SK-MEL-5 (cell line): Measurements from ENCODE around the gene CLN5. TPM values are rescaled to one million over a fixed set of nuclear protein-coding genes. Genes with fewer than 3 reads are reported as not detected.
A peak's percentile ranks its signal among the peaks of the same experiment; 100 is the strongest.

Experiments used
- DNase-seq: peaks from one replicate; pipeline ENCODE4 v3.0.0-alpha.2; 2016; ENCODE audit warnings: low read depth, low spot score
- in situ Hi-C: cut with HindIII; loops from 2 replicates; pipeline ENCODE4 v1.10.0; 2016; ENCODE audit warnings: low sequenced_read_pairs, high pct_unique_total_duplicates, low pct_unique_long_range_greater_than_20kb
- total RNA-seq: library from RNA; depleted of rRNA; stranded (reverse); fragments of >200 nt; shearing (Covaris generic); gene quantifications from 2 replicates; pipeline ENCODE4 v1.2.3, GENCODE V29; 2014

CLN5 gene
- total RNA-seq, 1 experiment from 2014 or later, result 74.6 TPM

DNA sequence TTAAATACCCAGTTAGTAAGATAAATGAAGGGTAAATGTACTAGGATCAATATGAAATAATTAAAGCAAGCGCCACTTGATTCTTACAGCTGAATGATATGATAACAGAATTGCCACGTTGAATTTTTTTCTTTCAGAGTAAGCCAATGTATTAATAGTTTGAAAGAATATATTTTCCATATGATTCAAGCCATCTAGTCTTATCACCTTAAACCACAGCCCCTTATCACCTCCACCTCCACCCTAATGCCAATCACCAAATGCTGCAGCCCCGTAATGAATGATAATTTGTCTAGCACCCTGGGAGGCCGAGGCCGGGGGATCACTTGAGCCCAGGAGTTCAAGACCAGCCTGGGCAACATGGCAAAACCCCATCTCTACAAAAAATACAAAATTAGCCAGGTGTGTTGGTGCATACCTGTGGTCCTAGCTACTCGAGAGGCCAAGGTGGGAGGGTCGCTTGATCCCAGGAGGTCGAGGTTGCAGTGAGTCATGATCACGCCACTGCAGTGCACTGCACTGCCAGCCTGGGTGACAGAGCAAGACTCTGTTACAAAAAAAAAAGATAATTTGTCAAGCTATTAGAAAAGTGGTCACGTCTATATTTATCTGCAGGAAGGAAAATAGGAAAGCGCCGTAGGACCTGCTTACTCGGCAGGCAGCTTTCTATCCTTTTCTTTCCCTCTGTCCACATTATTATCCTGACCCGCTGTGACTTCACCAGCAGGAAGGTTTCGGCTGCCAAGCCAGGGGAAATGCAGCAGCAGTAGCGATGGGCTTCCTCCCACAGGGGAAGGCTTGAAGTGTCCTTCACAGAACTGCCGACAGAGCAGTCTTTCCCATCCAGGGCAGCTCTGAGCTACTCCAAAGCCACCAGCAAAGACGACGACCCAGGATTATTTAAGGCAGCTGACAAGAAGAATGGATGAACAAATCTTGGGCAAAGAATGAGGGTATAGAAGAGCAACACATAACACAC lies 19.7 kb upstream of the CLN5 start:
- DNase-seq, result no peak
- in situ Hi-C loops, result no loop called here

DNA sequence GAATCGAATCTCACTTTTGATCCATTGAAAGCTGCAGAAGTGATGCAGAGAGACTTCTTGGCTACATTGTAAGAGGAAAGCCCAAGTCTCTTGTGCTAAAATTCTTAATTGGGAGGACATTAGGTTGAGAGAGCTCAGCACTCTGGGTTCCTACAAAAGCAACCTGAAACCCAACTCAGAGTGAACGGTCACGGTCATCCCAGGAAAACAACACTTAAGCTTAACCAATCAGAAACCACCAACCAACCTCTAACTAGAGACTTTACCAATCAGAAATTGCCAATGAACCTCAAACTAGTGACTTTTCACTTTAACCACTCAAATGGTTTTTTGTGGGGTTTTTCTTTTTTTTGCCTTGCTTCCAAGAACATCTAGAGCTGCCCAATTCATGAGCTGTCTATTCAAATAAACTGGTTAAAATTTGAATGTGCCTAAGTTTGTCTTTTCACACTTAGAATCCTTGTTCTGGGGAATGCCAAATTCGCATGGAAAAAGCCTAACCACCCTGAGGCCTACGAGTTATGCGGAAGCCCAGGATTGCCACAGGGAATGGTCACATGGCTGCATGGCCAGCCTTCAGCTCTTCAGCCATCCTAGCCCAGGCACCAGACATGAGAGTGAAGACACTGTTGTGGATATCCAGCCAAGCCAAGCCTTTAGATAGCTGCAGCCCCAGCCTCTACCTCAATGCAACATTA lies 17.8 kb upstream of the CLN5 start:
- in situ Hi-C loops, result no loop called here
- DNase-seq, result no peak

DNA sequence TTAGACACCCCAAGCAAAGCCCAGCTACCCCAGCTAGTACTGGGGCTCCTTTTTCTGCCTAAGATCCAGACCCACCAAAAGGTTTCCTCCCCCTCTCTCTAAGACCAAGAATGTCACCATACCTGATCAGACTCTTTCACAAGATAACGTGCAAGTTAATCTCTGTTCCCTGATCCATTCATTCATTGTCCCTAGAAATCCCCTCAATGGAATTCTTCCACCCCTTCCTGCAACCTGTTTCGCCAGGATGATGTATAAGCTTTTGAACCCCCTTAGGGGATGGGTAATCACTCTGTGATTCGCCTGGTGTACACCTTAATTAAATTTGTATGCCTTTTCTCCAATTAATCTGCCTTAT lies 17.3 kb upstream of the CLN5 start:
- in situ Hi-C loops, result no loop called here
- no peak for DNase-seq

DNA sequence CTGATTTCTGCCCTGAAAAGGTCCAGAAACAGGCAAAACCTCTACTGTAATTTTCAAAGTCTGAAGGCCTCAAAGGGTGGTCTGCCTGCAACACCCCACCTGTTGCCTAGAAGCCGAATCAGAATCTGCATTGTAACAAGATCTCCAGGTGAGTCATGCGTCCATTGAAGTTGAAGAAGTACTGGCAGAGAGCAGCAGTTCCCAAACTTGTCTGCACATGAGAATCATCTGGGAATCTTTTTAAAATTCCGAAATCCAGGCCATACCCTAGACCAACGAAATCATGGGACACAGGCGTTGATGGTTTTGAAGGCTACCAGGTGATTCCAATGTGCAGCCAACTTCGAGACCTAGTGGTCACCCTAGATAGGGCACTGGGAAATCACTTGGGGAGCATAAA lies 16.0 kb upstream of the CLN5 start:
- no peak for DNase-seq
- in situ Hi-C loops, result no loop called here

DNA sequence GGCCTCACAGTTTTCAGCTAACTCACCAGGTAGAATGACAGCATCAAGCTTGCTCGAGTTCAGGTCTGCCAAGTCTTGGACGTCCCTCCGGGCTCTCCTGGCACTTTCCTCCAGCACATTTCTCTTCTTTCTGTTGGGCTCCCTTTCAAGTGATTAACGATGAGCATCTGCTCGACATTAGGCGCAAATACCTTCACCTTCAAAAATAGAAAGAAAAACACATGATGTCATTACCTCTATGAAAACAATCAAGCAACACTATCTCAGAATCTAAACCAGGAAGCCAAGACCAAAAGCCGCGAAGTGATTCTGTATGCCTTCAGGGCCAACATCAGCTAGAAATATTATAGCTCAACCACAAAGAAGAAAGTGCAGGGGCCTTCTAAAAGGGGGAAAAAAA lies 15.4 kb upstream of the CLN5 start:
- DNase-seq, result no peak
- in situ Hi-C loops, result no loop called here

DNA sequence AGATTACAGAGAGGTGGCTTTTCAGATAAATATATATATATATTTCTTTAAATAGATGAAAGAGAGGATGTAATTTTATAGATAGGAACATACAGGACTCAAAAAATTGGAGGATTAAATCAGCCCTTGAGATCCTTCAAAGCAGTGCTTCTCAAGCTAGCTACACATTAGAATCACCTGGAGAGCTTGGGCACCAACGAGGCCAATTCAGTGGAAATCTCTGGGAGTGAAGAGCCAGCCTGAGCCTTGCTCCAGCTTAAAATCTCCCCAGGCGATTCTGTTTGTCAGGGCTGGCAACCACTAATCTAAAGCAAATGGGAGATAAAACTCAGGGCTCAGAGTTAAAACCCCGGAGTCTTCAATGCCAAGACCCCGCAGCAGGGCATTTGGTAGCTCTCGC lies 15.0 kb upstream of the CLN5 start:
- in situ Hi-C loops, result no loop called here
- DNase-seq, result no peak

DNA sequence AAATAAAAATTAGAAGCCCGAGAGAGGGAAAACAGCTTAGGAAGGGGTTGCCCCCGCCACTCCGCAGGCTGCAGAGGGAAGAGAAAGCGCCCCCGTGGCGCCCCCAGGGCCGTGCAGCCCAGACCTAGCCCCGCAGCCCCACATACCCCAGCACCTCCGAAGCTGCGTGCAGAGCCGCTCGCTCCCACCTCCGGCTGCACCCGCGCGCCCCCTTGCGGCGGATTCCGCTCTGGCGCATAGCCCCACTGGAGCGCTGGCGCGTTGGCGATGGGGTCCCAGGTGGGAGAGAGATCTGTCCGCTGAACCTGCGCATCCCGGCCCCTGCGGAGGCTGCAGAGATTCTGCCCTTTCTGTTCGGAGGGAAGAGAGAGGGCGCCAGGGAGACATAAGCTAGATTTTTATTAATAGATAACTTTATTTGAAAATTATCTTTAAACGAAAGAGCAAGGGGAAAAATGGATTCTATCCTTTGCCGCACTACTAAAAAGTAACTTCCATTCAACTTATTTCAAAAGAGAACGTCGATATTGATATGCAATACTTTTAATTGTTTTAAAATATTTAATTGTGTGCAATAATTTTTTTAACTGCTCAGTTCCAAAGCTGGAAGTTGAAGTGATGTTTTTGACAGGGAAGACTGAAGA lies 11.7 kb upstream of the CLN5 start:
- in situ Hi-C loops, result no loop called here

DNA sequence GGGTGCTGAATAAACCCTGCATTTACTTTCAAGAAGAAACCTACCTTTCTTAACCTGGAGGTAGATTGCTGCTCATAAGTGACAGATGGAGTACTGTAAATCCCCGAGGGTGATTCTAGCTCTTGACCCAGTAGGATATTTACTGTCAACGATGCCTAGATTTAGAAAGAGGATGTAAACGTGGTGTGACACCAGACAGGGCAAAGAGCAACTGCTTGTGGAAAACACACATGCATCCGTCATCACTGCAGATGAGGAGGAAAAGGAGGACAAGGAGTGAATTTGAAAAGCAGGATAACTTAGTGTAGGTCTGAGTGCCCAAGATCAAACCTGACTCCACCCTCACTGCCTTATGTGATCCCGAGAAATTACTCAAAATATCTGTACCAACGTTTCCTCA lies 9.8 kb upstream of the CLN5 start:
- in situ Hi-C loops, result no loop called here
- no peak for DNase-seq

More for the DNA sequence above, 11.7 kb upstream of the CLN5 start:
- peak; percentile 74 for DNase-seq

DNA sequence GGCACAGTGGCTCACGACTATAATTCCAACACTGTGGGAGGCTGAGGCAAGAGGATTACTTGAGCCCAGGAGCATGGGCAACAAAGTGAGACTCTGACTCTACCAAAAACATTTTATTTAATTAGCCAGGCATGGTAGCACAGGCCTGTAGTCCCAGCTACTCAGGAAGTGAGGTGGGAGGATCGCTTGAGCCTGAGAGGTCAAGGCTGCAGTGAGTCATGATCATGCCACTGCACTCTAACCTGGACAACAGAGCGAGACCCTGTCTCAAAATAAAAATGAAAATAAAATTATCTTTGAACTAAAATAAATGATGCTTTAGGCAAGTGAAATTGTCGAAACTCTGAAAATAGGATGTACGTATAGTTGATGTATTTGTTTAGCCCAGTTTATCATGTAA lies 8.2 kb upstream of the CLN5 start:
- DNase-seq, result no peak
- in situ Hi-C loops, result no loop called here

DNA sequence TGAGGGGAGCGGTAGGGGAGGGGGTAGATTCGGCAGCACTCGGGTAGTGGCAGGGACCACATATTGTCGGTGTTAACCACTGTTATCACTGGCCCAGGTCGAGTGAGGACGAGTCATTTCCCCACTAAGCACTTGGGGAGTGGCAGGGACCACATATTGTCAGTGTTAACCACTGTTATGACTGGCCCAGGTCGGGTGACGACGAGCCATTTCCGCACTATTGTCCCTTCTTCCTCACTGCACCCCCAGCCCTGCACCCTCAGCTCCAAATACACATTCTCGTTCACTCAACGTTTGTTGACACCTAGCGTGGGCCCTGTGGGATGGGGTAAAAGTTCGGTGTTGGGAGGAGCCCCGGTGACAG lies 467 bp upstream of the CLN5 start:
- in situ Hi-C loops, result no loop called here
- no peak for DNase-seq

DNA sequence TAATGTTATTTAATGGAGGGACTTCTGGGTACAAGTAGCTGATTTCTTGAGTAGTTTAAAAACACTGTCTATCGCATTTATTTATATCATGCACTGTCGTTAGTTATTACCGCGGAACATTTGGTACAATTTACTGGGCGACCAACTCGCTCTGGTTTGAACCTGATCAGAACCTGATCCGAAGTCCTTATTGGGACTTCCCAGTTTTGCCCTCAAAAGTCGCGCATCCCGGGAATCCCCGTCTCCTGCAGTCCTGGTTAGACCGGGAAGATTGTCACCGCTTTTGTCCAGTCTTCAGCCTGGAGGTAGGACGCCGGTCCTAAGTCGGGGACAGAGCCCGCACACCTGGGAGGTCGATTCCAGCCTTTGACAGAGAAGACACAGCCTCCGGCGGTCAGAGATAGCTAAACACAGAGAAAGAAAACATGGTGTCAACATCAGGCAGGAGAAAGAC lies 694 bp downstream of the CLN5 start:
- no peak for DNase-seq
- in situ Hi-C loops, result no loop called here

DNA sequence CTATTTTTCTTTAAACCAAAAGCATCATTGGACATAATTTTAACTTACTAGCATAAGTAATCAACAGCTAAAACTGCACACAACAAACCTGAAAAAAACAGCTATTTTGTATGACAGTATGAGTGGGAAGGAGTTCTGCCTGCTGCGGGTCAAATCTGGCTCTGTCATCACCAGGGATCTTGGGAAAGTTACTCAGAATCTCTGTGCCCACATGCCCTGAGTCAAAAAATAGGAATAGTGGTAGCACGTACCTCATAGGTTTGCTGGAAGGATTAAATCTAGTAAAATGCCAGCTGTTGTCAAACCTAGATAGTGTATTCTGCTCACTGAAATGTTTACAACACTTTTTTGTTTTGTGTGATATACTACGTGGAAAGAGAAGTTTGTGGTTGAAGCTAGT lies 1.1 kb downstream of the CLN5 start:
- no peak for DNase-seq
- in situ Hi-C loops, result no loop called here

DNA sequence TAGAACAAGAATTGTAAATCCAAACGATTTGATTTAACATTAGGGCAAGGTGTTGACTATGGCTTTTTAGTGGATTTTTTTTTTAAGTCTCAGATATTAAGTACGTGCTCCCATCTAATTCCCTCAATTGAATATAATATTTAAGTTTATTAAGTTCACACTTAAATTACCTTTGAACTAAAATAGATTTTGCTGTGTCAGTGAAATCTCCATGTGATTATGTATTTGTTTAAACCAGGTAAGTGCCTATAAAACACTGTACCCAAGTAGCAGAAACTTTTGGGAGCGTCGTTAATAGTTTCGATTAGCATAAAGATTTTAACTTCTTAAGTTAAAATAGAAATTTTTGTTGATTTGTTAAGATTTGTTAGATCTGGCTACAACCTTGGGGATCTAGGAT lies 1.6 kb downstream of the CLN5 start:
- DNase-seq, result no peak
- in situ Hi-C loops, result no loop called here

DNA sequence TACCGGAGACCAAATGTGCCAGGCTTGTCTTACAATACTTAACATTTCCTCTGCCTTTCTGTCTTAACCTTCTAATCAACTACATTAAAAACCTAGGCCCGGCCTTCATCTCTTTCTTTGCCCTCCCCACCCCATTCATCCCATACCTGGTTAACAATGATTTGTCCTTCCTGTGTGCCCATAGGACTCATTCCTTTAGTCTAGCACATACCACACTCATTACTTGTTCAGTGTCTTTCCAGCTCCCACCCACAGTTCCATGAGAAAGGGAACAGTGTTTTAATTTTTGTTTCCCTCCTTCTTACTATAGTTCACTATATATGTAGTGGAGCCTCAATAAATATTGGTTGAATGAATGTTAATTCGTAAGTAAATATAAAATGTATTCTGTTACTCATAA lies 2.4 kb downstream of the CLN5 start:
- in situ Hi-C loops, result no loop called here

DNA sequence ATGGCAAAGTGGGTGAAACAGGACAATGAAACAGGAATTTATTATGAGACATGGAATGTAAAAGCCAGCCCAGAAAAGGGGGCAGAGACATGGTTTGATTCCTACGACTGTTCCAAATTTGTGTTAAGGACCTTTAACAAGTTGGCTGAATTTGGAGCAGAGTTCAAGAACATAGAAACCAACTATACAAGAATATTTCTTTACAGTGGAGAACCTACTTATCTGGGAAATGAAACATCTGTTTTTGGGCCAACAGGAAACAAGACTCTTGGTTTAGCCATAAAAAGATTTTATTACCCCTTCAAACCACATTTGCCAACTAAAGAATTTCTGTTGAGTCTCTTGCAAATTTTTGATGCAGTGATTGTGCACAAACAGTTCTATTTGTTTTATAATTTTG lies 8.6 kb downstream of the CLN5 start:
- in situ Hi-C loops, result no loop called here
- no peak for DNase-seq

More for the DNA sequence above, 2.4 kb downstream of the CLN5 start:
- DNase-seq, result no peak

DNA sequence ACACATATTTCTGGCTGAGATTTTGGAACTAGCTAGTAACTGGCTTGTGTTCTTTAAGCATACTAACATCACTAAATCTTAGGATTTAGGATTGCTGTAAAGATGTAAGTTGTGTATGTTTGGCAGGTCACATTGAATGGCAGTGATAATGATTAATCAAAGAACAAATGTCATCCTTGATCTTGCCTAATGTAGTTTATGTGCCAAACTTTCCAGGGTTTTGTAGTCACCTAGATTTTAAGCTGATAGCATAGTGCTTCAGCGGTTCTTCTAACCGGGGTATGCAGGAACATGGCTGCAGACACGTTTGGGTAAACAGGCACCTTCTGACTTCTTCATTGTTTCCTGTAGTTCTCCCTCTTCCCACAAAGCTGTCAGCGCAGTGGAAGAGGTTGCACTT lies 9.7 kb downstream of the CLN5 start:
- no peak for DNase-seq
- in situ Hi-C loops, result no loop called here

DNA sequence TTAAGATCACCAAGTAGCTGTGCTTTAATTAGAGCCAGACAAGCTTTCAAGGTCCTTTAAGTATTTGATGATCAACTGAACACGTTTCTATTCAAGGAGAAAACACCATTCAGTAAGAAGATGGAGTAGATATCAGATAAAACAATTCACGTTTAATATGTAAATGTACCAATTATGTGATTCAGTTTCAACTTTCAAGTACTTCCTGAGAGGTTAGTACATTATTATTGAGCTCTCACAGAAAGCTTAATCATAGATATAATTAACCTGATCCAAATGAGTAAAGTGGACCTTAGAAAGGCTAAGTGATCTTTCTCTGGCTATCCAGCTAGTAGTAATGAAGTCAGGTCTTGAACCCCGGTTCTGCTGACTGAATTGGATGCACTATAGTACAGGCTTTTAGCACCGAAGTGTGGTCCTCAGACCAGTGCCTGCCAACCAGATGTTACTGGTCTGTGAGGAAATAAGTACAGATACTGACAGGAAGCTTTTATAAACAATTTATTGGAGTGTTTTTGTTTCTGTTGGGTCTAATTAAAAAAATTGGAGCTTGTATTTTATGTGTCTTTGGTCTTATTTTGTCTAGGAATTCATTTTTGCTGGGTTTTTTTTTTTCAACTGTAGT lies 10.2 kb downstream of the CLN5 start:
- DNase-seq, result no peak
- in situ Hi-C loops, result no loop called here

DNA sequence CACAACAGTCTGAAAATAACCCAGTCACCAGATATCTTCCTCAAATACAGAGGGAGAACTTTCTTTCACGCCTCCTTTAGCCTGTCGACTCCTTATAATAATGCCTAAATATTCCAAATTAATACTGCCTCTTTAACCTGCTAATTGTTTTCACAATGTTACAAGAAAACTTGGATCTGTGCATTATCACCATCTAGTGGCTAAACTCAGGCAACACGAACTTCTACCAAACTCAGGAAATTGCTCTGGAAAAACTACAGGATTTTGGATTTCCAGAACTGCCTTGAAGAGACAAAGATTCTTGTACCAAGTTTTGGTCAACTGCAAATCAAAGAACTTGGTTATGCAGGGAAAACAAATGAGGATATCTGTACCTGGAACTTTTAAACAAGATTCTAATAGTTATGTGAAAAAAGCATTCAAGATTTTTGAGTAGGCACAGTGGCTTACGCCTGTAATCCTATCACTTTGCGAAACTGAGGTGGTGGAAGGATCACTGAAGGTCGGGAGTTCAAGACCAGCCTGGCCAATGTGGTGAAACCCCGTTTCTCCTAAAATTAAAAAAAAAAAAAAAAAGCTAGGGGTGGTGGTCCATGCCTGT lies 10.8 kb downstream of the CLN5 start:
- in situ Hi-C loops, result no loop called here
- peak; percentile 61 for DNase-seq
